HCT116 (cell line): ENCODE measurements around the gene TOR1AIP1. TPM values are rescaled to one million over a fixed set of nuclear protein-coding genes. Genes with fewer than 3 reads are reported as not detected.

Experiments used
- ATAC-seq: fragments of 200-7000 bp; cut with Tn5 transposase; 2 replicates; pipeline ENCODE4 v1.9.1; 2020; ENCODE audit warnings: mild to moderate bottlenecking, moderate library complexity
- BruUV-seq: library from RNA; stranded (reverse); fragments of 400-500 nt; replicated peaks from 2 replicates; lab custom pipeline; 2021; lab: Mats Ljungman, UMichigan
- CTCF ChIA-PET: fragments of 300-600 bp; sonication (Branson Sonifier 250); formaldehyde crosslinking; loops from one replicate; lab custom pipeline; 2021; ENCODE audit warnings: antibody characterized with exemption; lab: Charles Lee
- POLR2A ChIA-PET: fragments of 300-600, 350-600 bp; sonication (Branson Sonifier 250); formaldehyde crosslinking; loops from one replicate; lab custom pipeline; 2021; ENCODE audit warnings: antibody characterized with exemption; lab: Charles Lee
- RAD21 ChIA-PET, 2 experiments: fragments of 300-600 bp; sonication (Branson Sonifier 250); formaldehyde crosslinking; loops; one replicate each; lab custom pipeline; 2023; ENCODE audit warnings: low total read pairs in 2 of 2; ENCODE audit not compliant: uncharacterized antibody in 2 of 2, unreplicated experiment in 2 of 2, low non-redundant PET in 1 of 2; lab: Charles Lee
- DNase-seq: peaks from one replicate; pipeline ENCODE4 v3.0.0-alpha.2; 2010; ENCODE audit warnings: low read depth, low spot score
- H2AFZ ChIP-seq: fragments of 200-600 bp; shearing (Covaris generic), sonication (generic); 2 replicates; pipeline ENCODE4 v1.6.1; 2017; ENCODE audit warnings: low read depth, mixed run types, mixed read lengths, antibody characterized with exemption, low read length; ENCODE audit not compliant: poor library complexity, severe bottlenecking
- H3K27ac ChIP-seq: 2 replicates; pipeline ENCODE4 v1.5.1; 2012; ENCODE audit warnings: low read depth, low read length
- H3K27me3 ChIP-seq: fragments of 200-600 bp; sonication (generic); 2 replicates; pipeline ENCODE4 v1.6.1; 2016; ENCODE audit warnings: mixed run types, low read length, mixed read lengths; ENCODE audit not compliant: insufficient read depth
- H3K36me3 ChIP-seq, 2 experiments: fragments of 200-500 bp in 1 of 2; fragments of 200-600 bp in 1 of 2; sonication (Bioruptor generic) in 1 of 2; sonication (generic) in 1 of 2; 2 replicates each; pipeline versions ENCODE4 v1.5.1 to v1.6.1; 2014 to 2016; ENCODE audit warnings: low read length in 2 of 2, inconsistent platforms in 1 of 2, mixed read lengths in 1 of 2, mixed run types in 1 of 2; ENCODE audit not compliant: insufficient read depth in 2 of 2, control insufficient read depth in 1 of 2
- H3K4me1 ChIP-seq, 2 experiments: fragments of 200-600 bp in 1 of 2; sonication (generic) in 1 of 2; 2 replicates each; pipeline versions ENCODE4 v1.5.1 to v1.6.1; 2012 to 2017; ENCODE audit warnings: low read length in 2 of 2, inconsistent platforms in 1 of 2, mild to moderate bottlenecking in 1 of 2, mixed read lengths in 1 of 2, mixed run types in 1 of 2, moderate library complexity in 1 of 2; ENCODE audit not compliant: insufficient read depth in 2 of 2, control insufficient read depth in 1 of 2
- H3K4me2 ChIP-seq: fragments of 200-600 bp; sonication (generic); 2 replicates; pipeline ENCODE4 v1.6.1; 2017; ENCODE audit warnings: mixed run types, low read length, mixed read lengths
- H3K4me3 ChIP-seq, 2 experiments: fragments of 200-600 bp in 1 of 2; sonication (generic) in 1 of 2; replicated peaks in 1 of 2; 2 replicates each; pipeline ENCODE4 v1.5.1; 2011 to 2016; ENCODE audit warnings: low read length in 2 of 2, control low read depth in 1 of 2, low read depth in 1 of 2, mild to moderate bottlenecking in 1 of 2, mixed read lengths in 1 of 2, mixed run types in 1 of 2
- H3K79me2 ChIP-seq: fragments of 200-600 bp; sonication (generic); 2 replicates; pipeline ENCODE4 v1.6.1; 2017; ENCODE audit warnings: mild to moderate bottlenecking, mixed run types, low read length, moderate library complexity, mixed read lengths; ENCODE audit not compliant: insufficient read depth
- H3K9ac ChIP-seq: fragments of 200-600 bp; sonication (generic); 2 replicates; pipeline ENCODE4 v1.6.1; 2016; ENCODE audit warnings: low read length, mixed read lengths
- H3K9me2 ChIP-seq: fragments of 200-600 bp; sonication (generic), shearing (Covaris generic); 2 replicates; pipeline ENCODE4 v1.6.1; 2017; ENCODE audit warnings: mixed run types, mild to moderate bottlenecking, moderate library complexity; ENCODE audit not compliant: insufficient read depth
- H3K9me3 ChIP-seq, 2 experiments: fragments of 200-500 bp in 1 of 2; fragments of 200-600 bp in 1 of 2; sonication (Bioruptor generic) in 1 of 2; sonication (generic) in 1 of 2; 2 replicates each; pipeline ENCODE4 v1.6.1; 2014 to 2017; ENCODE audit warnings: low read length in 2 of 2, mixed read lengths in 2 of 2, inconsistent platforms in 1 of 2, low read depth in 1 of 2, mild to moderate bottlenecking in 1 of 2, mixed run types in 1 of 2, moderate library complexity in 1 of 2; ENCODE audit not compliant: control insufficient read depth in 1 of 2, insufficient read depth in 1 of 2
- H4K20me1 ChIP-seq: fragments of 200-600 bp; sonication (generic), shearing (Covaris generic); 2 replicates; pipeline ENCODE4 v1.6.1; 2017; ENCODE audit warnings: mixed run types, mild to moderate bottlenecking, moderate library complexity; ENCODE audit not compliant: insufficient read depth
- CBX3 ChIP-seq: IDR thresholded peaks from 2 replicates; pipeline ENCODE4 v1.6.1; 2012; ENCODE audit warnings: low read depth
- CEBPB ChIP-seq: IDR thresholded peaks from 2 replicates; pipeline ENCODE4 v1.6.1; 2012; ENCODE audit warnings: low read depth
- ELF1 ChIP-seq: IDR thresholded peaks from 2 replicates; pipeline ENCODE4 v1.6.1; 2012; ENCODE audit warnings: low read depth, borderline replicate concordance
- EZH2phosphoT487 ChIP-seq: fragments of 200-600 bp; IDR thresholded peaks from 2 replicates; pipeline ENCODE4 v1.6.1; 2018; ENCODE audit warnings: antibody characterized with exemption, borderline replicate concordance
- POLR2A ChIP-seq: IDR thresholded peaks from 2 replicates; pipeline ENCODE4 v1.7.0; 2011; ENCODE audit warnings: borderline replicate concordance; ENCODE audit not compliant: insufficient read depth, insufficient read length; ENCODE audit errors: extremely low read depth
- SIN3A ChIP-seq: IDR thresholded peaks from 2 replicates; pipeline ENCODE4 v1.6.1; 2012; ENCODE audit warnings: low read depth
- SP1 ChIP-seq: IDR thresholded peaks from 2 replicates; pipeline ENCODE4 v1.6.1; 2012; ENCODE audit warnings: low read depth
- ZNF274 ChIP-seq: fragments of 200-500 bp; sonication (Bioruptor generic); IDR thresholded peaks from 2 replicates; pipeline ENCODE4 v1.6.1; 2014; ENCODE audit warnings: mild to moderate bottlenecking, low read depth, low read length, inconsistent platforms
- intact Hi-C: fragments of 100-400 bp; cut with micrococcal nuclease; formaldehyde crosslinking; loops from 2 replicates; pipeline ENCODE4 v1.10.0; 2022
- total RNA-seq: library from RNA; stranded (reverse); gene quantifications from one replicate; pipeline ENCODE4 v1.2.1, GENCODE V29; 2021; ENCODE audit not compliant: unreplicated experiment
- TF ChIP-seq, protein P1 (sequence below): IDR thresholded peaks from 2 replicates; pipeline ENCODE4 v1.6.1; 2011; ENCODE audit warnings: mild to moderate bottlenecking, low read length, moderate library complexity; ENCODE audit not compliant: insufficient replicate concordance; ENCODE audit errors: extremely low read depth

TOR1AIP1 gene
- total RNA-seq, 1 experiment from 2014 or later: 30.5 TPM

- TF ChIP-seq CEBPB (no peak), CBX3 (no peak), POLR2A (no peak), ELF1 (no peak), ZNF274 (no peak), EZH2phosphoT487 (no peak), SP1 (no peak), SIN3A (no peak)
- TF ChIP-seq, protein P1, sequence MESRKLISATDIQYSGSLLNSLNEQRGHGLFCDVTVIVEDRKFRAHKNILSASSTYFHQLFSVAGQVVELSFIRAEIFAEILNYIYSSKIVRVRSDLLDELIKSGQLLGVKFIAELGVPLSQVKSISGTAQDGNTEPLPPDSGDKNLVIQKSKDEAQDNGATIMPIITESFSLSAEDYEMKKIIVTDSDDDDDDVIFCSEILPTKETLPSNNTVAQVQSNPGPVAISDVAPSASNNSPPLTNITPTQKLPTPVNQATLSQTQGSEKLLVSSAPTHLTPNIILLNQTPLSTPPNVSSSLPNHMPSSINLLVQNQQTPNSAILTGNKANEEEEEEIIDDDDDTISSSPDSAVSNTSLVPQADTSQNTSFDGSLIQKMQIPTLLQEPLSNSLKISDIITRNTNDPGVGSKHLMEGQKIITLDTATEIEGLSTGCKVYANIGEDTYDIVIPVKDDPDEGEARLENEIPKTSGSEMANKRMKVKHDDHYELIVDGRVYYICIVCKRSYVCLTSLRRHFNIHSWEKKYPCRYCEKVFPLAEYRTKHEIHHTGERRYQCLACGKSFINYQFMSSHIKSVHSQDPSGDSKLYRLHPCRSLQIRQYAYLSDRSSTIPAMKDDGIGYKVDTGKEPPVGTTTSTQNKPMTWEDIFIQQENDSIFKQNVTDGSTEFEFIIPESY: no peak
- H3K79me2 ChIP-seq: peaks cover 96% of the 10 kb centered on the region
Observed at GRCh38 chr1:179866616-179867015, 15.5 kb upstream of the TOR1AIP1 start.

More at GRCh38 chr1:179866616-179867015, 15.5 kb upstream of the TOR1AIP1 start:
- Histone ChIP-seq H3K27ac (no peak overlapping the region), H3K4me1 (no peaks in the 10 kb centered on the region), H3K27me3 (no peaks in the 10 kb centered on the region), H3K9ac (no peak overlapping the region), H3K9me2 (no peaks in the 10 kb centered on the region), H4K20me1 (peaks cover 17% of the 10 kb centered on the region; the same call in 1 of the 2 replicates), H3K4me3 (no peak overlapping the region), H3K36me3 (peaks cover 28 to 52% of the 10 kb centered on the region in 2 experiments), H3K4me2 (no peak overlapping the region), H2AFZ (no peak overlapping the region), H3K9me3 (no peaks in the 10 kb centered on the region)
- no peak for DNase-seq
- ChIA-PET CTCF (interaction anchor here (0.7 to 1.5 kb wide), 2 partner anchors 10 to 302 kb away, joined by 3 to 4 read pairs; no protein-coding TSS in a partner anchor), RAD21 (no interaction called here), POLR2A (no interaction called here)
- intact Hi-C loops: loop anchor here (1.0 to 10.0 kb wide), 4 partner anchors 159 to 608 kb away; no protein-coding TSS in a partner anchor
- BruUV-seq: no TSS peak
- ATAC-seq: no peak
